ENCODE results near the gene CYP2A6.

GRCh38 chr19:40836754-40837429 is 13.4 kb downstream of the CYP2A6 start:
- TF ChIP-seq GABPA (IDR thresholded peaks at IDR 0.05 in 1 of 2, conservative IDR thresholded peaks at IDR 0.05 in 1 of 2) (no peak), HNF4A (conservative IDR thresholded peaks at IDR 0.05) (no peak), SP1 (IDR thresholded peaks at IDR 0.05) (no peak)
